K562 (cell line): ENCODE results near the gene MTMR3. TPM values are rescaled to one million over a fixed set of nuclear protein-coding genes. Genes with fewer than 3 reads are reported as not detected.

ENCODE experiments used
- ATAC-seq: fragments of 200-7000 bp; cut with Tn5 transposase; 3 replicates; pipeline ENCODE4 v1.9.1; 2020; ENCODE audit warnings: moderate library complexity
- BruUV-seq: library from RNA; stranded (reverse); fragments of 400-500 nt; replicated peaks from 2 replicates; lab custom pipeline; 2021; lab: Mats Ljungman, UMichigan
- CTCF ChIA-PET: fragments of 300-600 bp; formaldehyde crosslinking; extraction: SDS; loops from one replicate; lab custom pipeline; 2021; ENCODE audit warnings: low intra/inter-chr PET ratio; lab: Yijun Ruan, JAX
- POLR2A ChIA-PET: fragments of 300-600, 350-650 bp; sonication (Branson Sonifier 250); formaldehyde crosslinking; extraction: SDS; loops from one replicate; lab custom pipeline; 2021; ENCODE audit warnings: antibody characterized with exemption, inconsistent platforms; lab: Yijun Ruan, JAX
- DNase-seq, 4 experiments: peaks; one replicate each; pipeline versions ENCODE4 v3.0.0 to v3.0.0-alpha.2; 2011 to 2018; ENCODE audit warnings: low spot score in 3 of 4, mixed read lengths in 3 of 4; ENCODE audit errors: extremely low read depth in 1 of 4
- FAIRE-seq: peaks from 2 replicates; lab custom pipeline; 2011; peaks lifted over from hg19 to GRCh38; lab: Jason Lieb, UNC
- H2AFZ ChIP-seq: 2 replicates; pipeline ENCODE4 v1.6.0; 2011; ENCODE audit warnings: low read depth, low read length, control low read depth, inconsistent platforms
- H3K27ac ChIP-seq: fragments of 200-600 bp; 3 replicates; pipeline ENCODE4 v1.8.0; 2011; ENCODE audit warnings: low read depth, mild to moderate bottlenecking, control low read depth, inconsistent platforms, low read length, moderate library complexity, mixed read lengths; ENCODE audit errors: extremely low read depth
- H3K27me3 ChIP-seq, 2 experiments: fragments of 300-600 bp in 1 of 2; 2 replicates in 1 of 2; 3 replicates in 1 of 2; pipeline versions ENCODE4 v1.6.0 to v1.8.0; 2011; ENCODE audit warnings: inconsistent platforms in 2 of 2, low read length in 2 of 2, mild to moderate bottlenecking in 1 of 2, mixed read lengths in 1 of 2, moderate library complexity in 1 of 2; ENCODE audit not compliant: control insufficient read depth in 2 of 2, insufficient read depth in 2 of 2
- H3K36me3 ChIP-seq: fragments of 300-600 bp; 3 replicates; pipeline ENCODE4 v1.8.0; 2011; ENCODE audit warnings: mild to moderate bottlenecking, low read length, inconsistent platforms; ENCODE audit not compliant: control insufficient read depth, insufficient read depth
- H3K4me1 ChIP-seq, 2 experiments: fragments of 200-600 bp in 1 of 2; replicated peaks in 1 of 2; 2 replicates in 1 of 2; 3 replicates in 1 of 2; pipeline versions ENCODE4 v1.5.1 to v1.8.0; 2011; ENCODE audit warnings: inconsistent platforms in 2 of 2, low read length in 2 of 2, mild to moderate bottlenecking in 1 of 2, mixed read lengths in 1 of 2, moderate library complexity in 1 of 2; ENCODE audit not compliant: control insufficient read depth in 2 of 2, insufficient read depth in 2 of 2
- H3K4me2 ChIP-seq: 2 replicates; pipeline ENCODE4 v1.6.1; 2011; ENCODE audit warnings: low read length, control low read depth, inconsistent platforms, mixed read lengths; ENCODE audit not compliant: insufficient read depth
- H3K4me3 ChIP-seq: fragments of 200-600 bp; sonication (generic), shearing (Covaris generic); 2 replicates; pipeline ENCODE4 v1.5.1; 2016; ENCODE audit warnings: control low read depth, inconsistent platforms
- H3K79me2 ChIP-seq: fragments of 200-600 bp; 3 replicates; pipeline ENCODE4 v1.8.0; 2011; ENCODE audit warnings: low read length, inconsistent platforms; ENCODE audit not compliant: control insufficient read depth, insufficient read depth
- H3K9ac ChIP-seq, 2 experiments: 2 replicates each; pipeline versions ENCODE4 v1.6.0 to v1.6.1; 2011; ENCODE audit warnings: low read depth in 2 of 2, low read length in 2 of 2, control low read depth in 1 of 2, inconsistent platforms in 1 of 2, mild to moderate bottlenecking in 1 of 2, mixed read lengths in 1 of 2; ENCODE audit not compliant: insufficient read depth in 1 of 2
- H3K9me1 ChIP-seq: one replicate; pipeline ENCODE4 v1.6.0; 2011; ENCODE audit warnings: inconsistent platforms, mild to moderate bottlenecking, low read length, moderate library complexity; ENCODE audit not compliant: control insufficient read depth, insufficient read depth
- H3K9me3 ChIP-seq: replicated peaks from 2 replicates; pipeline ENCODE4 v1.5.1; 2011; ENCODE audit warnings: low read depth, low read length, inconsistent platforms; ENCODE audit not compliant: control insufficient read depth, insufficient read depth
- H4K20me1 ChIP-seq: replicated peaks from 2 replicates; pipeline ENCODE4 v1.6.1; 2011; ENCODE audit warnings: low read length, inconsistent platforms, mixed read lengths; ENCODE audit not compliant: control insufficient read depth, insufficient read depth
- MCM5 ChIP-seq: fragments of 450-650 bp; IDR thresholded peaks from 2 replicates; pipeline ENCODE4 v1.6.1; 2016; ENCODE audit warnings: low read depth
- MECOM ChIP-seq: fragments of 250-450 bp; sonication (Bioruptor Pico); IDR thresholded peaks from 2 replicates; pipeline ENCODE4 v1.8.0; 2022; ENCODE audit warnings: inconsistent platforms
- MXI1 ChIP-seq: IDR thresholded peaks from 2 replicates; pipeline ENCODE4 v1.6.1; 2011; ENCODE audit warnings: low read depth, mild to moderate bottlenecking, improper control_type of control experiment, low read length
- NFE2 ChIP-seq: IDR thresholded peaks from 2 replicates; pipeline ENCODE4 v1.6.1; 2014; ENCODE audit warnings: antibody characterized with exemption, low read depth
- NR2F6 ChIP-seq: fragments of 450-650 bp; formaldehyde crosslinking; IDR thresholded peaks from 2 replicates; pipeline ENCODE4 v1.4.0; 2020; ENCODE audit warnings: mild to moderate bottlenecking
- SMARCA4 ChIP-seq: fragments of 450-650 bp; IDR thresholded peaks from 2 replicates; pipeline ENCODE4 v1.6.1; 2016
- TCF3 ChIP-seq: sonication (generic); formaldehyde crosslinking; IDR thresholded peaks from 2 replicates; pipeline ENCODE4 v1.4.0; 2020; ENCODE audit warnings: mild to moderate bottlenecking, missing genetic modification reagents
- ZNF217 ChIP-seq: sonication (generic); formaldehyde crosslinking; IDR thresholded peaks from 2 replicates; pipeline ENCODE4 v1.8.0; 2022; ENCODE audit warnings: mild to moderate bottlenecking, missing genetic modification reagents
- ZNF445 ChIP-seq: fragments of 250-450 bp; sonication (Bioruptor Pico); IDR thresholded peaks from 2 replicates; pipeline ENCODE4 v1.4.0; 2020; ENCODE audit warnings: low read depth, mild to moderate bottlenecking, moderate library complexity
- ZNF586 ChIP-seq: fragments of 450-650 bp; formaldehyde crosslinking; conservative IDR thresholded peaks from 2 replicates; pipeline ENCODE4 v1.4.0; 2020; ENCODE audit warnings: mild to moderate bottlenecking, moderate library complexity
- ZNF699 ChIP-seq: fragments of 250-450 bp; sonication (Bioruptor Pico); IDR thresholded peaks from 2 replicates; pipeline ENCODE4 v1.8.0; 2021; ENCODE audit warnings: mild to moderate bottlenecking, moderate library complexity; ENCODE audit not compliant: insufficient replicate concordance
- in situ Hi-C: fragments of 300-500 bp; cut with MboI; formaldehyde crosslinking; loops from 4 replicates; pipeline ENCODE4 v1.15.0; 2018; ENCODE audit warnings: inconsistent platforms, mixed read lengths
- intact Hi-C: fragments of 100-400 bp; cut with micrococcal nuclease; formaldehyde crosslinking; loops from 2 replicates; pipeline ENCODE4 v1.14.2; 2022
- polyA plus RNA-seq, 8 experiments: library from polyadenylated mRNA; depleted of rRNA in 4 of 8; stranded (reverse) in 5 of 8; unstranded in 3 of 8; fragments of >200 nt; fragmentation: Nextera tagmentation in 2 of 8; fragmentation: Illumina TruSeq in 1 of 8; extraction: Ambion mirVana in 2 of 8; extraction: Trizol in 1 of 8; gene quantifications; 2 replicates each; pipeline versions ENCODE4 v1.2.1 to v1.2.3, GENCODE V29; 2011 to 2014; ENCODE audit warnings: inconsistent platforms in 1 of 8, missing spikeins in 1 of 8
- total RNA-seq, 7 experiments: library from RNA; depleted of rRNA in 6 of 7; stranded (reverse); fragments of >200 nt in 6 of 7; fragmentation: Illumina TruSeq in 2 of 7; extraction: Trizol in 2 of 7; gene quantifications; 2 replicates each; pipeline versions ENCODE4 v1.2.1 to v1.2.3, GENCODE V29; 2011 to 2021; ENCODE audit warnings: low replicate concordance in 1 of 7
- TF ChIP-seq, protein P1 (sequence below): fragments of 250-450 bp; sonication (Bioruptor Pico); IDR thresholded peaks from 2 replicates; pipeline ENCODE4 v1.5.1; 2021; ENCODE audit warnings: mild to moderate bottlenecking

MTMR3 gene
- total and polyA plus RNA-seq, 9 of the 15 experiments (the other 6 are each of a cell fraction or from before 2014, with no cell fraction given) = 1.6 to 13.7 (median 7.9) TPM

DNA sequence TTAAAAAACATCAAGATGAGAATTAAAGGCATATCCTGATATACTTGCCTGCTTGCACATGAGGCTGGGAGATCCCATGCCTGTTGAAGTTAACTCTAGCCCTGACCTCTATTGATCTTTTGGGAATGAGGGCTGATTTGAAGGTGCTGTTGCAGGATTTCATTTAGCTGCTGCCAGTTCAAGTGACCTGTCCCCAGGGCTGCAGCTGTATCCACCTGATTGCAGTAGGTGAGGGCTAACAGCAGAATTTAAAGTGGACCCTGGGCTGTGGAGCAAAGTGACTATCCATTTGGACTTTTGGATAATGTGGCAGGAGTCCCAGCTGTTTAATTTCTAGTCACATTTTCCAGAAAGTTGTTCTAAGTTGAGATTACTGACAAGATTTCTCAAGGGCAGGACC lies 146.5 kb downstream of the MTMR3 start:
- CTCF ChIA-PET = no interaction called here
- no peaks in the 10 kb centered on the region for H3K9me1 ChIP-seq
- H3K4me1 ChIP-seq = no peaks in the 10 kb centered on the region
- in situ Hi-C loops (no loop called here), intact Hi-C loops (no loop called here)
- H3K9ac ChIP-seq = no peak overlapping the region
- H4K20me1 ChIP-seq = no peaks in the 10 kb centered on the region; the same call in 1 of the 2 replicates
- DNase-seq (no peak), ATAC-seq (no peak)
- H3K9me3 ChIP-seq = no peaks in the 10 kb centered on the region
- no peaks in the 10 kb centered on the region for H3K79me2 ChIP-seq
- no peak overlapping the region for H3K4me3 ChIP-seq
- H3K27me3 ChIP-seq = no peaks in the 10 kb centered on the region
- H2AFZ ChIP-seq = no peak overlapping the region
- POLR2A ChIA-PET = interaction anchor here (0.6 to 1.2 kb wide), 3 partner anchors 14 to 17 kb away, joined by 3 read pairs; no protein-coding TSS in a partner anchor
- no peak overlapping the region for H3K4me2 ChIP-seq
- H3K36me3 ChIP-seq = peaks cover 19% of the 10 kb centered on the region; the same call in 1 of the 3 replicates
- TF ChIP-seq ZNF445 (CRISPR knock-in tag) (no peak), SMARCA4 (no peak), TCF3 (CRISPR knock-in tag) (no peak), NR2F6 (no peak), MXI1 (no peak), ZNF586 (CRISPR knock-in tag) (no peak), NFE2 (no peak), MCM5 (no peak), ZNF217 (CRISPR knock-in tag) (no peak), MECOM (CRISPR knock-in tag) (no peak), ZNF699 (no peak)
- TF ChIP-seq, protein P1, sequence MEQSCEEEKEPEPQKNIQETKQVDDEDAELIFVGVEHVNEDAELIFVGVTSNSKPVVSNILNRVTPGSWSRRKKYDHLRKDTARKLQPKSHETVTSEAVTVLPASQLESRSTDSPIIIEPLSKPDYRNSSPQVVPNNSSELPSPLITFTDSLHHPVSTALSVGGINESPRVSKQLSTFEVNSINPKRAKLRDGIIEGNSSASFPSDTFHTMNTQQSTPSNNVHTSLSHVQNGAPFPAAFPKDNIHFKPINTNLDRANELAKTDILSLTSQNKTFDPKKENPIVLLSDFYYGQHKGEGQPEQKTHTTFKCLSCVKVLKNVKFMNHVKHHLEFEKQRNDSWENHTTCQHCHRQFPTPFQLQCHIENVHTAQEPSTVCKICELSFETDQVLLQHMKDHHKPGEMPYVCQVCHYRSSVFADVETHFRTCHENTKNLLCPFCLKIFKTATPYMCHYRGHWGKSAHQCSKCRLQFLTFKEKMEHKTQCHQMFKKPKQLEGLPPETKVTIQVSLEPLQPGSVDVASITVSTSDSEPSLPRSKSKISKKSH (CRISPR knock-in tag) = no peak
- TF ChIP-seq, all 486 proteins: peak for 0
- BruUV-seq = no TSS peak
- no peak for FAIRE-seq
- no peak overlapping the region for H3K27ac ChIP-seq
